PC-9 (cell line): Measurements from ENCODE around the gene UBR4.

Experiments
- EZH2 ChIP-seq: fragments of 200-600 bp; sonication (generic); IDR thresholded peaks from 2 replicates; pipeline ENCODE4 v1.8.0; 2017; ENCODE audit warnings: antibody characterized with exemption, low read depth
- TF ChIP-seq, protein P1 (sequence below): fragments of 200-600 bp; sonication (generic); conservative IDR thresholded peaks from 2 replicates; pipeline ENCODE4 v1.6.1; 2017; ENCODE audit warnings: mixed run types, antibody characterized with exemption, mild to moderate bottlenecking, moderate library complexity

DNA sequence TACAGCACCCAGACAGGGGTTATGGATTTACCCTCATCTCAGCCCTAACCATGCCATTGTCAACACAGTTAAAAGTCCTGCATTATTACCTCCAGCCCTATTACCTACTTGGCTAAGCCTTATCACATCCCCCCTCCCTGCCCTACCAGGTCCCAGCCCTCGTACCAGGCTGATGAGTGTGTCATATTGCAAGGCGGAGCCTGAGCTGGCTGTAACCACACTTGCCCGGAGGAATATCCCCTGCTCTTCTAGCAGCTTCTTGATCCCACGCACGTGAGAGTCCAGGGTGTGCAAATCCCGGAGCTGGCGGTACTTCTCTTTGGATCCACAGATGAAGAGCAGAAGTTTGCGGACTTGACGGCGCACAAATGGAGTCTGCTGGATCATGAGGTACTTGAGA, 87.4 kb downstream of the UBR4 start:
- TF ChIP-seq, protein P1, sequence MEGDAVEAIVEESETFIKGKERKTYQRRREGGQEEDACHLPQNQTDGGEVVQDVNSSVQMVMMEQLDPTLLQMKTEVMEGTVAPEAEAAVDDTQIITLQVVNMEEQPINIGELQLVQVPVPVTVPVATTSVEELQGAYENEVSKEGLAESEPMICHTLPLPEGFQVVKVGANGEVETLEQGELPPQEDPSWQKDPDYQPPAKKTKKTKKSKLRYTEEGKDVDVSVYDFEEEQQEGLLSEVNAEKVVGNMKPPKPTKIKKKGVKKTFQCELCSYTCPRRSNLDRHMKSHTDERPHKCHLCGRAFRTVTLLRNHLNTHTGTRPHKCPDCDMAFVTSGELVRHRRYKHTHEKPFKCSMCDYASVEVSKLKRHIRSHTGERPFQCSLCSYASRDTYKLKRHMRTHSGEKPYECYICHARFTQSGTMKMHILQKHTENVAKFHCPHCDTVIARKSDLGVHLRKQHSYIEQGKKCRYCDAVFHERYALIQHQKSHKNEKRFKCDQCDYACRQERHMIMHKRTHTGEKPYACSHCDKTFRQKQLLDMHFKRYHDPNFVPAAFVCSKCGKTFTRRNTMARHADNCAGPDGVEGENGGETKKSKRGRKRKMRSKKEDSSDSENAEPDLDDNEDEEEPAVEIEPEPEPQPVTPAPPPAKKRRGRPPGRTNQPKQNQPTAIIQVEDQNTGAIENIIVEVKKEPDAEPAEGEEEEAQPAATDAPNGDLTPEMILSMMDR = no peak
- TF ChIP-seq EZH2 = no peak
